ENCODE measurements around the gene NPBWR2.

The NPBWR2 gene

DNA sequence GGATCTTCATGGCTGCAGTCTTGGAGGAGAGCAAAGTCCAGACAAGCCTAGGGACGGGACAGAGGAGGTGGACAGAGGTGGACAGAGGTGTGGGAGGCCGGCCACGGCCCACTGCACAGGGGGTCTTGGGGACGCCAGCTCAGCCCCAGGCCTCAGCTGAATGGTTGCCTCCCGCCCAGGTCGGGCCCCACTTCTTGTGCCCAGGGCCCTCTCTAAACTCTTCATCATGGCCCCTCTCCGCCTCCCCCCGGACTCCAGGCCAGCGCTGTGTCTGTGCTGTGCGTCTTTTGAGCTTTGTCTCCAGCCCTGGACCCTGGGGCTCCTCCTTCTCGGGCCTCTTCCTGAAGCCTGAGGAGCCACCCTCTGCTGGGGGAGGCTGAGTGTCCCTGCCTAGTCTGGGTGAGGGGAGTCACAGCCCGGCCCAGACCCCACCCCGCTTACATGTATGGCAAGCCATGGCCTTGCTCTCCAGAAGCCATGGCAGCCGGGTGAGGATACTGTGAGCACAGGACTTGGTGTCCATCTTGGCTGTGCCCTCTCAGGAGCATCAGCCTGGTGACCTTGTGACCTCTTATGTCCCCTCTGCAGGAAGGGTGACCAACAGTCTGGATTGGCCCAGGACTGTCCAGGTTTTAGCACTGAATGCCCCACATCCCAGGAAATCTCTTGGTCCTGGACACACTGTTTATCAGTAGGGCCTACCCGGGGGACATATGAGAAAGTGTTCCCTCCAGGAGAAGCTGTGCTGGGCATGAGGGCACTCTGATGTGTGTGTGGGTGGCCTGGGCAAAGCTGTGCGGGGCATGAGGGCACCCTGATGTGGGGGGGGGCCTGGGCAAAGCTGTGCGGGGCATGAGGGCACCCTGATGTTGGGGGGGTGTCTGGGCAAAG is 9.4 kb upstream of the NPBWR2 start:
- FAIRE-seq = no peak

- no peak for FAIRE-seq
Observed at GRCh38 chr20:64116016-64116415, 8.7 kb upstream of the NPBWR2 start.

GRCh38 chr20:64115171-64115911 is 8.0 kb upstream of the NPBWR2 start:
- no peak for FAIRE-seq

- FAIRE-seq = no peak
Observed at GRCh38 chr20:64114356-64114971, 7.1 kb upstream of the NPBWR2 start.

- FAIRE-seq = no peak
Observed at GRCh38 chr20:64113796-64114355, 6.5 kb upstream of the NPBWR2 start.

- FAIRE-seq = no peak
Observed at GRCh38 chr20:64113444-64113775, 6.0 kb upstream of the NPBWR2 start.

DNA sequence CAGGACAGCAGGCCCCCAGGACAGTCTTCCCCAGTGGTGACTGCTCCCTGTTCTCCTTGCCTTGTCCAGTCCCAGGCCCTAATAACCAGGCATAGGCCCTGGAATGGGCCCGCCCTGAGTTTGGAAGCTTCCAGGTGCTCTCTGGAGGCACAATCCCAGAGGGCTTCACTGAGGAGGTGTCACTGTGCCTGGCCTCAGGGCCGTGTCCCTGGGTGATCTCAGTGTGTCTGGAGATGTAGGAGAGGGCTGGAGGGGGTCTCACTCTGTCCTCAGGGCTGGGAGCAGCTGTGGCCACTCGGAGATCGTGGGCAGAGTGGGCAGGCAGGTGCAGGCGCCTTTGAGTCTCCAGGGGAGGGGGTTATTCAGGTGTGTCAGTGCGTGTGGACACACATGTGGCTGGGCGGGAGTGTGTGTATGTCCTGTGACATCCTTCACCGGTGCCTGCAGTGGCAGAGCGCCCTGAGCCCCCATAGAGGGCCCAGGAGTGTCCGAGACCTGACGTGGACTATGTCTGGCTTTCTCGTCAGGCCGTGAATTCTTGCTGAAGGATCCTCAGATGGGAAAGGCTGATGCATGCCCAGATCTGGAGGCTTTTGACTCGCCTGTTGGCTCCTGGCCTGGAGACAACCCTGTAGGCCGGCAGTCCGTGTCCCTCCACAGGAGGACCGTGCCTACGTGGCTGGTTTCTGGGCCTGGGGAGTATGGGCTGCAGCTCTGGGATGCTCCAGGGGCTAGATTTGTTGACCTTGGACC is 5.5 kb upstream of the NPBWR2 start:
- no peak for FAIRE-seq

- FAIRE-seq = no peak
Observed at GRCh38 chr20:64111841-64112641, 4.7 kb upstream of the NPBWR2 start.

DNA sequence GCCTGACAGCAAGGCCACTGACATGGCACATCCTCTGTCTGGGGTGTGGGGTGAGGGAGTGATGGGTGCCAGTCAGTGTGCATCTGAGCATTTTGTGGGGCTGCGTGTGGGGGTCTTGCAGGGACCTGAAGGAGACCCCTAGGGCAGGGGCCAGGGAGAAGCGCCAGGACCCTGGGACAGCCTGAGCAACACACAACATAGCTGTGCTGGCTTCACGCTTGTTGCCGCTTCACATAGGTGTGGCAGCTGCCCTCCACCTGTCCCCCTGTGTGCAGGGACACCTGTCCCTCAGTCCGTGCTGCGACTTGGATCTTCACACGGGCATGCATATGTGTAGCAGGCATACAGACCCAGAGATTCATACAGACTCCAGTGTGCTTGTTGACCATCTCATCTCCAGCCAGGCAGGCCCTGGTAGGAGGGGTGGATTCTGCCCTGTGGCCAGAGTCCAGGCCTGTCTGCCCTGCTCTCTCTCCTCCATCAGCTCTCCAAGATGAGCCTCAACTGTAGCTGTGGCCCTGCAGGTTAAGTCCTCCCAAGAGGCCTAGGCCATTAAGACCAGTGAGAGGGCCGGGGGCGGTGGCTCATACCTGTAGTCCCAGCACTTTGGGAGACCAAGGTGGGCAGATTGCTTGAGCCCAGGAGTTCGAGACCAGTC is 3.2 kb upstream of the NPBWR2 start:
- FAIRE-seq = no peak

GRCh38 chr20:64109831-64110391 is 2.5 kb upstream of the NPBWR2 start:
- FAIRE-seq = no peak

GRCh38 chr20:64108731-64109681 is 1.6 kb upstream of the NPBWR2 start:
- no peak for FAIRE-seq

DNA sequence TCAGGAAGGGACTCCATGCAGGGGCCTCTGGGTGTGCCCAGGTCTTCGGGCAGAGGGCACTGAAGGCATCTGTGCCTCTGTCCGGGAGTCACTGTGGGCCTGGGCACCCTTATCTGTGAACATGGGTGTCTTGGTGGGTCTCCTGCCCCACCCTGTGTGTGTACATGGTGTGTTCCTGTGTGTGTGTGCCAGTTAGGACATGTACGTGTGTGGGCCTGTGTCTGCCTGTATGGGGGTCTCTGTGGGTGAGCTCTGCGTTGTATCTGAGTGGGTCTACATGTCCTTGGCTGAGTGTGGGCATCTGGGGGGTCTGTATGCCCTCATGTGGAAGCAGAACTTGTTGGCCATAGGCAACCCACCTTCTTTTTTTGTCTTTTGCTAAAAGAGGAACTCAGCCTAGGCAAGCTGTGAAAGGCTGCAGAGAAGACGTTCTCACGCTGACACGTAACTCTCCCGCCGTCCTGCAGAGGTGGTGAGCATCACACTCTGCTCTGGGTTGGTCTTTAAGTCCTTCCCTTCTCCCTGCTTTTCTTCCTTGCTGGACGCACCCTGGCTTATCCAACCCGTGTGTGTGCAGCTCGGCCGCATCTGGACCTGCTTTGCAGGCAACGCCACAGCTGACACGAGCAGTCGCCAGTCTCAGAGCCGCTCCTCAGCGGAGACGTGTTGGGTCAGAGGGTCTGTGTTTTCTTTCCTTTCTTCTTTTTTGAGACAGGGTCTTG is 532 bp upstream of the NPBWR2 start:
- no peak for FAIRE-seq

DNA sequence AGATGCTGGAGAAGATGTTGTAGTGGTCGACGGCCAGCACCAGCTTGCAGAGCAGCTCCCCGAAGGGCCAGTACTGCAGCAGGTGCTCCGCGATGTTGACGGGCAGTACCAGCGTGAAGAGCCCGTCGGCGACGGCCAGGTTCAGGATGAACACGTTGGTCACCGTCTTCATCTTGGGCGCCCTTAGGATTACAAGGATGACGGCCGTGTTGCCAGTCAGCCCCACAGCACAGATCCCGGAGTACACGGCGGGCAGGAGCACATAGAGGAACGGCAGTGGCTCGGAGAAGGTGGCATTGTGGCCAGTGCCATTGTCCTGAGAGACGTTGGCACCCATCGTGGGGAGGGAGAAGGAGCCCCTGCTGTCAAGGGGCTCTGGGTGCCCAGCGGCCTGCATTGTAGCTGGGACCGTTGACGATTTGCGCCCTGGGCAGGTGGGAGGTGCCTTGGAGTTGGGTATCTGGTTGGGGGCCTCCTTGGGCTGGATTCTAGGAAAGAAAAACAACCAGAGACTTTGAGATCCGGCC is 867 bp downstream of the NPBWR2 start:
- FAIRE-seq = no peak

DNA sequence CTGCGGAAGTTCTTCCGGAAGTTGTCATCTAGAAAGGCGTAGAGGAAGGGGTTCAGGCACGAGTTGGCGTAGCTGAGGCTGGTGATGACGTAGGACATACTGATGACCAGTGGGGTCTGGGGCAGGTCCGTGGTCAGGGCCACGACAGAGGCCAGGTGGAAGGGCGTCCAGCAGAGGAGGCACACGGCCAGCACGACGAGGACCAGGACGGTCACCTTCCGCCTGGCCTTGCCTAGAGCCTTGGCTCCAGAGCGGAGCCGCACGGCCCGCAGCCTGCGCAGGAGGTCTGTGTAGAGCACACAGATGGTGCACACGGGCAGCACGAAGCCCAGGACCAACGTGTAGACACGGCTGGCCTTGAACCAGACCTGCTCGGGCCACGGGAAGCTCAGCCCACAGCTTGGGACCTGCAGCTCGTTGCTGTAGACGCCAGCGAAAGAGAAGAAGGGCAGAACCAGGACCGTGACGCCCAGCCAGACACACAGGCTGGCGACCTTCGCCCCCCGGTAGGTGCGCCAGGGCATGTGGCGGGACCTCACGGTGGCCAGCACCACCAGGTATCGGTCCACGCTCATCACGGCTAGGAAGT is 1.4 kb downstream of the NPBWR2 start:
- FAIRE-seq = no peak

DNA sequence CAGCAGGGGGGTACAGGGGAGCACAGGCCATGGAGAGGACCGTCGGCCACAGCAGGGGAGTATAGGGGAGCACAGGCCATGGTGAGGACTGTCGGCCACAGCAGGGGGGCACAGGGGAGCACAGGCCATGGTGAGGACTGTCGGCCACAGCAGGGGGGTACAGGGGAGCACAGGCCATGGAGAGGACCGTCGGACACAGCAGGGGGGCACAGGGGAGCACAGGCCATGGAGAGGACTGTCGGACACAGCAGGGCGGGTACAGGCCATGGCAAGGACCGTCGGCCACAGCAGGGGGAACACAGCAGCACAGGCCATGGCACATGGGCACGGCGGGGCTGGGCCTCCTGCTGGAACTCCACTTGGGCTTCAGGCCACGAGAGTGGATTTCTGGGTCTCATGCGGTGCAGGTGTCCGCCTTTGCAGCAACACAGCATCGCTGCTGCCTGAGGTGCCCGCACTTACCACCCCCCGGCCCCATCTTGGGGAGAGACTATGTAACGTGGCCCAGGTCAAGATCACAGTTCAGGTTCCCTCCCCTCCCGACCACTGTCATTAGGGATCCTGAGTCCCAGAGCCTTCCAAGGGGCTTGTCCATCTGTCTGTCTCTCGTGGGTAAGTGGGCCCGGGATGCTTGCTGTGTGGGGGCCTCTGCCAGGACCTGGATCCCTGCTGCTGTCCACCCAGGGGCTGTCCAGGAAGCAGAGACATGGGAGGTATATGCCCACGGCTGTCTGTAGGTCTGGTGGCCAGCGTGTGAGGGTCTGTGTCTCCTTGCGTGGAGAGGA is 2.5 kb downstream of the NPBWR2 start:
- no peak for FAIRE-seq

- FAIRE-seq = no peak
Observed at GRCh38 chr20:64103871-64104666, 3.3 kb downstream of the NPBWR2 start.
